SKM-1 treated with dmso at 0.1 percent for 144 hours (cell line): ENCODE measurements around the gene RUBCN.
"Not testable (repeated sequence)": the region's sequence is repeated elsewhere in the genome, so short reads cannot be mapped to it uniquely, and the experiment has no call there.

Experiments used
- DNase-seq: peaks from one replicate; lab custom pipeline; 2025; ENCODE audit not compliant: unreplicated experiment; lab: John Stamatoyannopoulos, UW

RUBCN gene

GRCh38 chr3:197659701-197660100, 77.0 kb downstream of the RUBCN start:
- not testable (repeated sequence) for DNase-seq

- DNase-seq = not testable (repeated sequence)
Measured at GRCh38 chr3:197659144-197659543, 77.6 kb downstream of the RUBCN start.

GRCh38 chr3:197658706-197659105, 78.0 kb downstream of the RUBCN start:
- not testable (repeated sequence) for DNase-seq

GRCh38 chr3:197657541-197658292, 79.0 kb downstream of the RUBCN start:
- DNase-seq = not testable (repeated sequence)

GRCh38 chr3:197656960-197657359, 79.7 kb downstream of the RUBCN start:
- DNase-seq = not testable (repeated sequence)

- not testable (repeated sequence) for DNase-seq
Measured at GRCh38 chr3:197656129-197656528, 80.6 kb downstream of the RUBCN start.

GRCh38 chr3:197654998-197655330, 81.7 kb downstream of the RUBCN start:
- DNase-seq = not testable (repeated sequence)

GRCh38 chr3:197654090-197654997, 82.4 kb downstream of the RUBCN start:
- DNase-seq = not testable (repeated sequence)

GRCh38 chr3:197652860-197653259, 83.8 kb downstream of the RUBCN start:
- DNase-seq = not testable (repeated sequence)

- DNase-seq = not testable (repeated sequence)
Measured at GRCh38 chr3:197647649-197648048, 89.1 kb downstream of the RUBCN start.

GRCh38 chr3:197647191-197647590, 89.5 kb downstream of the RUBCN start:
- DNase-seq = not testable (repeated sequence)

- not testable (repeated sequence) for DNase-seq
Measured at GRCh38 chr3:197646294-197646693, 90.4 kb downstream of the RUBCN start.

- DNase-seq = not testable (repeated sequence)
Measured at GRCh38 chr3:197637556-197637955, 99.1 kb downstream of the RUBCN start.

- not testable (repeated sequence) for DNase-seq
Measured at GRCh38 chr3:197631989-197632388, 104.7 kb downstream of the RUBCN start.

- not testable (repeated sequence) for DNase-seq
Measured at GRCh38 chr3:197630766-197631165, 105.9 kb downstream of the RUBCN start.

GRCh38 chr3:197629286-197629685, 107.4 kb downstream of the RUBCN start:
- not testable (repeated sequence) for DNase-seq

- DNase-seq = not testable (repeated sequence)
Measured at GRCh38 chr3:197627772-197628523, 108.8 kb downstream of the RUBCN start.

- DNase-seq = not testable (repeated sequence)
Measured at GRCh38 chr3:197627158-197627771, 109.4 kb downstream of the RUBCN start.

- DNase-seq = not testable (repeated sequence)
Measured at GRCh38 chr3:197626404-197627157, 110.1 kb downstream of the RUBCN start.

- DNase-seq = not testable (repeated sequence)
Measured at GRCh38 chr3:197621478-197621877, 115.2 kb downstream of the RUBCN start.
